Glutamatergic neuron (in vitro differentiated cells): ENCODE measurements around the gene TSC22D1. TPM values are rescaled to one million over a fixed set of nuclear protein-coding genes. Genes with fewer than 3 reads are reported as not detected.

ENCODE experiments used
- DNase-seq: peaks from one replicate; pipeline ENCODE4 v3.0.0; 2022
- H3K27ac Mint-ChIP-seq: one replicate; pipeline ENCODE4 v1.8.0; 2020; ENCODE audit warnings: mild to moderate bottlenecking, mixed read lengths, inconsistent platforms; ENCODE audit not compliant: unreplicated experiment
- H3K27me3 Mint-ChIP-seq: one replicate; pipeline ENCODE4 v1.8.0; 2020; ENCODE audit warnings: mild to moderate bottlenecking, moderate library complexity, mixed read lengths, inconsistent platforms; ENCODE audit not compliant: unreplicated experiment
- H3K36me3 Mint-ChIP-seq: one replicate; pipeline ENCODE4 v1.8.0; 2020; ENCODE audit warnings: mild to moderate bottlenecking, mixed read lengths, inconsistent platforms; ENCODE audit not compliant: unreplicated experiment
- H3K4me1 Mint-ChIP-seq: one replicate; pipeline ENCODE4 v1.8.0; 2020; ENCODE audit warnings: mild to moderate bottlenecking, low read depth, mixed read lengths, inconsistent platforms; ENCODE audit not compliant: unreplicated experiment
- H3K4me3 Mint-ChIP-seq: one replicate; pipeline ENCODE4 v1.8.0; 2020; ENCODE audit warnings: mild to moderate bottlenecking, mixed read lengths, inconsistent platforms; ENCODE audit not compliant: unreplicated experiment
- H3K9me3 Mint-ChIP-seq: one replicate; pipeline ENCODE4 v1.8.0; 2020; ENCODE audit warnings: mild to moderate bottlenecking, moderate library complexity, mixed read lengths, inconsistent platforms; ENCODE audit not compliant: unreplicated experiment
- total RNA-seq: library from RNA; stranded (reverse); fragmentation: NEBNext Ultra II Directional; extraction: Animal tissue kit (Norgen Biotek cat#: 25700); gene quantifications from one replicate; pipeline ENCODE4 v1.2.1, GENCODE V29; 2021; ENCODE audit not compliant: unreplicated experiment
- TF ChIP-seq, protein P1 (sequence below): fragments of 200-600 bp; sonication (generic); IDR thresholded peaks from one replicate; pipeline ENCODE4 v1.5.0; 2021; ENCODE audit not compliant: partially characterized antibody, unreplicated experiment

TSC22D1 gene
- total RNA-seq, 1 donor from 2014 or later: 111 TPM

DNA sequence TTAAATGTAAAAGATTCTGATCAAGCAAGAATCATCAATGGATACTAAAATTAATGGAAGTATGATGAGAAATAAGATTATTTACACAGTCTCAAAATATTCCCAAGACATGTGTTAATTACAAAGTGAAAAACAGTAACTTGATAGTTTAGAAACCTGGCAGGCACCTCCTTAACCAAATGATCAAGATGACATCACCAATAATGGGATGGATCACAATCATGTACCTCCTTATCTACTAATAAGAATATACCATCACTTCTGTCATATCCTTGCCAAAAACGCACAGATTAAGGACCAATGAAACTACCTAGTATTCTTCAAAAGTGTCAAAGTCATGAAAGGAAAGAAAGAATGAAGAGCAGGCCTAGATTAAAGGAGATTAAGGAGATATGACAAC, 30.0 kb downstream of the TSC22D1 start:
- H3K4me3 Mint-ChIP-seq: no peak overlapping the region
- H3K4me1 Mint-ChIP-seq: peaks cover 2% of the 10 kb centered on the region
- DNase-seq: no peak
- H3K27ac Mint-ChIP-seq: no peak overlapping the region
- TF ChIP-seq, protein P1, sequence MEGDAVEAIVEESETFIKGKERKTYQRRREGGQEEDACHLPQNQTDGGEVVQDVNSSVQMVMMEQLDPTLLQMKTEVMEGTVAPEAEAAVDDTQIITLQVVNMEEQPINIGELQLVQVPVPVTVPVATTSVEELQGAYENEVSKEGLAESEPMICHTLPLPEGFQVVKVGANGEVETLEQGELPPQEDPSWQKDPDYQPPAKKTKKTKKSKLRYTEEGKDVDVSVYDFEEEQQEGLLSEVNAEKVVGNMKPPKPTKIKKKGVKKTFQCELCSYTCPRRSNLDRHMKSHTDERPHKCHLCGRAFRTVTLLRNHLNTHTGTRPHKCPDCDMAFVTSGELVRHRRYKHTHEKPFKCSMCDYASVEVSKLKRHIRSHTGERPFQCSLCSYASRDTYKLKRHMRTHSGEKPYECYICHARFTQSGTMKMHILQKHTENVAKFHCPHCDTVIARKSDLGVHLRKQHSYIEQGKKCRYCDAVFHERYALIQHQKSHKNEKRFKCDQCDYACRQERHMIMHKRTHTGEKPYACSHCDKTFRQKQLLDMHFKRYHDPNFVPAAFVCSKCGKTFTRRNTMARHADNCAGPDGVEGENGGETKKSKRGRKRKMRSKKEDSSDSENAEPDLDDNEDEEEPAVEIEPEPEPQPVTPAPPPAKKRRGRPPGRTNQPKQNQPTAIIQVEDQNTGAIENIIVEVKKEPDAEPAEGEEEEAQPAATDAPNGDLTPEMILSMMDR: no peak
- H3K36me3 Mint-ChIP-seq: no peaks in the 10 kb centered on the region
- no peaks in the 10 kb centered on the region for H3K9me3 Mint-ChIP-seq
- no peaks in the 10 kb centered on the region for H3K27me3 Mint-ChIP-seq

DNA sequence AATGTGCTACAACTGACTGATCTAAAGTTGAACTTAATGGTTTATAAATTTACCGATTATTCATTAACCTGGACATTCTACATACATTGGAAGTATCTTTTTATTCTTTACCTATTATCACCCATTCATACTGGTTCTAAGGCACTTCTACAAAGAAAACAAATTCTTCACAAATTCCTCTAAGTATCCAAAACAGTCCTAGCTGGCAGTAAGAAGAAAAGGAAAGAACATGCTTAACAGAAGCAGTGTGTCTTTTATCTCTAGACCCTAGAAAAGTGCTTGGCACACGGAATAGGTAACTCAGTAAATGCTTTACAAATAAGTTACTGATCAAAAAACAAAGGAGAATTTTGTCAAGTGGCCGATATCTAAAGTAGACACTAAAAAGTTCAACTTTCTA, 32.8 kb downstream of the TSC22D1 start:
- H3K4me1 Mint-ChIP-seq: peaks cover 2% of the 10 kb centered on the region
- TF ChIP-seq, protein P1: no peak
- no peak overlapping the region for H3K27ac Mint-ChIP-seq
- no peak for DNase-seq
- no peak overlapping the region for H3K4me3 Mint-ChIP-seq
- no peaks in the 10 kb centered on the region for H3K36me3 Mint-ChIP-seq
- no peaks in the 10 kb centered on the region for H3K27me3 Mint-ChIP-seq
- no peaks in the 10 kb centered on the region for H3K9me3 Mint-ChIP-seq

DNA sequence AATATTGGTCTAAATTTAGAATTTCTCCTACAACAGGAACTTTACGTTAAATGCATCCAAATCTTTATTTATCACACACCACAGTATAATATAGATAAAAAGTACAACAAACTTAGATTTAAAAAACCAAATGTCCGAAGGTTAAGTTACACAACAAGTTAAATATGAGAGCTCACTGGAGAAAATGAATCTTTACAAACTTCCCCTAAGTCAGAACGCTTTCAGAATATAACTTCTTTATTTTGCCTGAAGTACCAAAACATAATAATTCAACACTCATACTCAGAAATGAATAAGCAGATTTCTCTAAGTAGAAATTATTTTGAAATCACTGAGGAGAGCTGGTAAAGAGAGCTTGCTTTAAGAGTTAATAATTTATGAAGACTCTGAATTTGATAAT, 33.8 kb downstream of the TSC22D1 start:
- Mint-ChIP-seq H3K4me1 (peaks cover 2% of the 10 kb centered on the region), H3K4me3 (no peak overlapping the region), H3K27me3 (no peaks in the 10 kb centered on the region), H3K9me3 (no peaks in the 10 kb centered on the region), H3K27ac (no peak overlapping the region), H3K36me3 (no peaks in the 10 kb centered on the region)
- no peak for DNase-seq
- TF ChIP-seq, protein P1: no peak

DNA sequence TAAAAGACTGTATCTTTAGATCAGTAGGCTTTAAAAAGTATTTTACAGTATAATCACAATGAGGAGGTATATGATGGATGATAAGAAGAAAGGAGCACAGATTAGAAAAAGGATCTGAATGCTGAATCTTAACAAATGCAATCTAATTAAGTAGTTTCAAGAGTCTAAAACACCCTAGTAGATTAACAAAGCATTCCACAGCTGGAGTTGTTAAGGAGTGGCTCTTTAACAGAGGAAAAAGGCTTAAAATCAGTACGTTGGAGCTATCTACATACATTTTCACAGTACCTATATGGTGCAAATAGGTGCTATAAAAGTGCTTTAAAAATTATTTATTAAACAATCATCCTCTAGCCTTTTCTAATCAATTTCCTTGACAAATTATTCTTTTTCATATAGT, 34.5 kb downstream of the TSC22D1 start:
- TF ChIP-seq, protein P1: no peak
- Mint-ChIP-seq H3K36me3 (no peaks in the 10 kb centered on the region), H3K27me3 (no peaks in the 10 kb centered on the region), H3K9me3 (no peaks in the 10 kb centered on the region), H3K4me1 (peaks cover 2% of the 10 kb centered on the region), H3K4me3 (no peak overlapping the region), H3K27ac (no peak overlapping the region)
- no peak for DNase-seq

DNA sequence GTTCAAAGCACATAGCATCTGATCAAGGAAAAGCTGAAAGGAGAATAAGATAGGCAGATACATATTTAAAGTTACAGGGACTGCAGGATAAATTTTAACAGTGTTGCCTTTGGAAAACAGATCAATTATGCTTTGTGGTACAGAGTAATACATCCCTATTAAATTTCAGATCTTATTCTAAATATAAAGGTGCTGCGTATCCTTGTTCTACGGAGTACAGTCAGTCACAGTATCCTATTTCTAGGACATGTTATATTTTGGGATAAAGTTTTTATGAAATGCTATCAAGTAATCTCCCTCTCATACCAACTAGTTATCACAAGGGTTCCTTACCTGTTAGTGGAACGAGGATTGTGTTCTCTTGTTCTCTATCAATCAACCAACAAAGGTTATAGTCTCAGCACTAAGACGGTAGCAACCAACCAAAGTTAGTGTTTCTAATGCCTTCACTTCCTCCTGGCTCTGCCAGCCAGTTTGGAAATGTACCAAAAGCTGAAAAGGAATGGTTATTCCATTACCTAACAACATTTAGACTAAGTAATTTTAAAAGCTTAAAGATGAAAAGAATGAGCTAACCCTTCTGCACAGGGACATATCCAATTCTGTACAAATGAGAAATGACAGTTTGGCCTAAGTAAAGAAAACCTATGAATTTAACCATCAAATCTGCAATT, 35.2 kb downstream of the TSC22D1 start:
- H3K36me3 Mint-ChIP-seq: no peaks in the 10 kb centered on the region
- no peaks in the 10 kb centered on the region for H3K4me1 Mint-ChIP-seq
- H3K9me3 Mint-ChIP-seq: no peaks in the 10 kb centered on the region
- no peak overlapping the region for H3K4me3 Mint-ChIP-seq
- DNase-seq: no peak
- no peaks in the 10 kb centered on the region for H3K27me3 Mint-ChIP-seq
- TF ChIP-seq, protein P1: no peak
- no peak overlapping the region for H3K27ac Mint-ChIP-seq
